Measurements from ENCODE around the gene HMGA1. TPM values are rescaled to one million over a fixed set of nuclear protein-coding genes. Genes with fewer than 3 reads are reported as not detected.

Gene HMGA1
- total RNA-seq, 4 donors from 2014 or later: 33.3 to 48.5 (median 41.9) TPM

- DNase-seq: no peak
- Histone ChIP-seq H3K9me3 (no peaks in the 10 kb centered on the region), H3K4me3 (replicated peaks in 1 of 3) (no peak overlapping the region), H3K27me3 (no peaks in the 10 kb centered on the region), H3K27ac (no peak overlapping the region), H3K4me1 (no peaks in the 10 kb centered on the region), H3K36me3 (no peaks in the 10 kb centered on the region)
- TF ChIP-seq CTCF (IDR thresholded peaks at IDR 0.05) (no peak), POLR2A (IDR thresholded peaks at IDR 0.05) (no peak)
- intact Hi-C loops (cut with DNase I): no loop called here
- 92 to 98% methylated on average over 4 of the region's 4 CpGs for WGBS, 2 donors
Observed at GRCh38 chr6:34201455-34202107, 35.1 kb upstream of the HMGA1 start.

GRCh38 chr6:34202329-34203201, 34.1 kb upstream of the HMGA1 start:
- no peaks in the 10 kb centered on the region for H3K36me3 ChIP-seq
- H3K27me3 ChIP-seq: no peaks in the 10 kb centered on the region
- no peaks in the 10 kb centered on the region for H3K9me3 ChIP-seq
- no peak overlapping the region for H3K4me3 ChIP-seq (replicated peaks in 1 of 3)
- TF ChIP-seq POLR2A (IDR thresholded peaks at IDR 0.05): no peak
- no peak for TF ChIP-seq CTCF (IDR thresholded peaks at IDR 0.05)
- H3K27ac ChIP-seq: no peak overlapping the region
- DNase-seq: no peak
- intact Hi-C loops (cut with DNase I): no loop called here
- H3K4me1 ChIP-seq: no peaks in the 10 kb centered on the region
- 70 to 88% methylated on average over 3 to 15 of the region's 20 CpGs for WGBS, 2 donors

GRCh38 chr6:34204693-34205092, 32.0 kb upstream of the HMGA1 start:
- H3K4me3 ChIP-seq (replicated peaks in 1 of 3): no peak overlapping the region
- no peak overlapping the region for H3K27ac ChIP-seq
- H3K27me3 ChIP-seq: no peaks in the 10 kb centered on the region
- 93 to 95% methylated on average over 4 of the region's 4 CpGs for WGBS, 2 donors
- DNase-seq: no peak
- intact Hi-C loops (cut with DNase I): no loop called here
- no peaks in the 10 kb centered on the region for H3K36me3 ChIP-seq
- H3K9me3 ChIP-seq: no peaks in the 10 kb centered on the region
- no peaks in the 10 kb centered on the region for H3K4me1 ChIP-seq
- TF ChIP-seq CTCF (IDR thresholded peaks at IDR 0.05) (no peak), POLR2A (IDR thresholded peaks at IDR 0.05) (no peak)

GRCh38 chr6:34205466-34205865, 31.2 kb upstream of the HMGA1 start:
- TF ChIP-seq POLR2A (IDR thresholded peaks at IDR 0.05) (no peak), CTCF (IDR thresholded peaks at IDR 0.05) (no peak)
- Histone ChIP-seq H3K9me3 (no peaks in the 10 kb centered on the region), H3K36me3 (no peaks in the 10 kb centered on the region), H3K4me3 (replicated peaks in 1 of 3) (no peak overlapping the region), H3K27me3 (no peaks in the 10 kb centered on the region), H3K27ac (no peak overlapping the region), H3K4me1 (no peaks in the 10 kb centered on the region)
- intact Hi-C loops (cut with DNase I): no loop called here
- DNase-seq: no peak
- WGBS, 2 donors: 91 to 92% methylated on average over 3 of the region's 3 CpGs

- 79 to 87% methylated on average over 2 of the region's 2 CpGs for WGBS, 2 donors
- Histone ChIP-seq H3K4me3 (replicated peaks in 1 of 3) (no peak overlapping the region), H3K27me3 (no peaks in the 10 kb centered on the region), H3K4me1 (no peaks in the 10 kb centered on the region), H3K36me3 (no peaks in the 10 kb centered on the region), H3K27ac (no peak overlapping the region), H3K9me3 (no peaks in the 10 kb centered on the region)
- no peak for DNase-seq
- TF ChIP-seq CTCF (IDR thresholded peaks at IDR 0.05): no peak
- TF ChIP-seq POLR2A (IDR thresholded peaks at IDR 0.05): no peak
- intact Hi-C loops (cut with DNase I): no loop called here
Observed at GRCh38 chr6:34205916-34206315, 30.8 kb upstream of the HMGA1 start.

Measured in thyroid gland (tissue), 4 donors.